NB4 (cell line): ENCODE results near the gene DTNBP1.

Experiments used
- MYC ChIP-seq: IDR thresholded peaks from 2 replicates; pipeline ENCODE4 v1.6.1; 2011; ENCODE audit warnings: low read depth, low read length
- POLR2A ChIP-seq: IDR thresholded peaks from 2 replicates; pipeline ENCODE4 v1.6.1; 2011; ENCODE audit warnings: mild to moderate bottlenecking; ENCODE audit not compliant: insufficient read length; ENCODE audit errors: extremely low read depth
- TF ChIP-seq, protein P1 (sequence below): IDR thresholded peaks from one replicate; pipeline ENCODE4 v1.5.1; 2012; ENCODE audit warnings: low read depth, low read length

DNA sequence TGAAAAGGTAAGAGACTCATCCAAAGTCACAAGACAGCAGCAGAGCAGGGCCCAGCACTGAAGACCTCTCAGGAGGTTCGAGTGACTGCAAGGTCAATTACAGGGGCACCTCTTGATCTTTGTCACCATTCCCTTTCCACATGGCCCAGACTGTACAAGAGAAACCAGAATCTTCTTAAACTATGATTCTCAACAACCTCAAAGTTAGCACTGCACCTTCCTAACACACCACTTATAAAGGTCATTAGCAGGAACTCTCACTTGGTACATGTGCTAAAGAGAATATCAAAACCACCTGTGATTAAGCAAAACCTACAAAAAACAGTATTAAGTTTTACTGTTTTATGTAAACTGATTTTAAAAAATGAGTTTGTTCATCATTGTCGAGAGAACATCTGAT is 70.2 kb downstream of the DTNBP1 start:
- TF ChIP-seq, protein P1, sequence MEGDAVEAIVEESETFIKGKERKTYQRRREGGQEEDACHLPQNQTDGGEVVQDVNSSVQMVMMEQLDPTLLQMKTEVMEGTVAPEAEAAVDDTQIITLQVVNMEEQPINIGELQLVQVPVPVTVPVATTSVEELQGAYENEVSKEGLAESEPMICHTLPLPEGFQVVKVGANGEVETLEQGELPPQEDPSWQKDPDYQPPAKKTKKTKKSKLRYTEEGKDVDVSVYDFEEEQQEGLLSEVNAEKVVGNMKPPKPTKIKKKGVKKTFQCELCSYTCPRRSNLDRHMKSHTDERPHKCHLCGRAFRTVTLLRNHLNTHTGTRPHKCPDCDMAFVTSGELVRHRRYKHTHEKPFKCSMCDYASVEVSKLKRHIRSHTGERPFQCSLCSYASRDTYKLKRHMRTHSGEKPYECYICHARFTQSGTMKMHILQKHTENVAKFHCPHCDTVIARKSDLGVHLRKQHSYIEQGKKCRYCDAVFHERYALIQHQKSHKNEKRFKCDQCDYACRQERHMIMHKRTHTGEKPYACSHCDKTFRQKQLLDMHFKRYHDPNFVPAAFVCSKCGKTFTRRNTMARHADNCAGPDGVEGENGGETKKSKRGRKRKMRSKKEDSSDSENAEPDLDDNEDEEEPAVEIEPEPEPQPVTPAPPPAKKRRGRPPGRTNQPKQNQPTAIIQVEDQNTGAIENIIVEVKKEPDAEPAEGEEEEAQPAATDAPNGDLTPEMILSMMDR = no peak
- TF ChIP-seq POLR2A (no peak), MYC (no peak)
